Ascending aorta (tissue), 2 donors: ENCODE results near the gene NAT9. TPM values are rescaled to one million over a fixed set of nuclear protein-coding genes. Genes with fewer than 3 reads are reported as not detected.

Source experiments
- DNase-seq, 2 donors: peaks; one replicate each; pipeline ENCODE4 v3.0.0-alpha.2; 2019; ENCODE audit warnings: low spot score in 2 of 2
- H3K27ac ChIP-seq, 2 donors: fragments of 200-600 bp; sonication (generic); one replicate each; pipeline ENCODE4 v1.5.1; 2016 to 2017; ENCODE audit warnings: mild to moderate bottlenecking in 1 of 2
- H3K27me3 ChIP-seq: fragments of 200-600 bp; sonication (generic); one replicate; pipeline ENCODE4 v1.5.1; 2017
- H3K36me3 ChIP-seq, 2 donors: fragments of 200-600 bp; sonication (generic); one replicate each; pipeline ENCODE4 v1.5.1; 2016
- H3K4me1 ChIP-seq, 2 donors: fragments of 200-600 bp; sonication (generic); one replicate each; pipeline ENCODE4 v1.5.1; 2016 to 2017; ENCODE audit warnings: mild to moderate bottlenecking in 1 of 2
- H3K4me3 ChIP-seq, 2 donors: fragments of 200-600 bp; sonication (generic); one replicate each; pipeline ENCODE4 v1.5.1; 2016 to 2017; ENCODE audit warnings: mild to moderate bottlenecking in 1 of 2
- H3K9me3 ChIP-seq, 2 donors: fragments of 200-600 bp; sonication (generic); one replicate each; pipeline ENCODE4 v1.5.1; 2016
- intact Hi-C: fragments of 100-400 bp; cut with DNase I; formaldehyde crosslinking; loops from one replicate; pipeline ENCODE4 v1.15.1; 2023
- total RNA-seq: library from RNA; depleted of rRNA; stranded (reverse); fragments of >200 nt; gene quantifications from one replicate; pipeline ENCODE4 v1.1.0, GENCODE V29; 2016
- TF ChIP-seq, protein P1 (sequence below), 3 experiments: fragments of 200-600 bp in 2 of 3; fragments of 450-650 bp in 1 of 3; sonication (generic) in 2 of 3; IDR thresholded peaks; one replicate each; pipeline ENCODE4 v1.5.1; 2016 to 2019; ENCODE audit warnings: antibody characterized with exemption in 3 of 3, mild to moderate bottlenecking in 1 of 3, moderate library complexity in 1 of 3

The NAT9 gene
- total RNA-seq, 1 donor from 2014 or later: 13.3 TPM

DNA sequence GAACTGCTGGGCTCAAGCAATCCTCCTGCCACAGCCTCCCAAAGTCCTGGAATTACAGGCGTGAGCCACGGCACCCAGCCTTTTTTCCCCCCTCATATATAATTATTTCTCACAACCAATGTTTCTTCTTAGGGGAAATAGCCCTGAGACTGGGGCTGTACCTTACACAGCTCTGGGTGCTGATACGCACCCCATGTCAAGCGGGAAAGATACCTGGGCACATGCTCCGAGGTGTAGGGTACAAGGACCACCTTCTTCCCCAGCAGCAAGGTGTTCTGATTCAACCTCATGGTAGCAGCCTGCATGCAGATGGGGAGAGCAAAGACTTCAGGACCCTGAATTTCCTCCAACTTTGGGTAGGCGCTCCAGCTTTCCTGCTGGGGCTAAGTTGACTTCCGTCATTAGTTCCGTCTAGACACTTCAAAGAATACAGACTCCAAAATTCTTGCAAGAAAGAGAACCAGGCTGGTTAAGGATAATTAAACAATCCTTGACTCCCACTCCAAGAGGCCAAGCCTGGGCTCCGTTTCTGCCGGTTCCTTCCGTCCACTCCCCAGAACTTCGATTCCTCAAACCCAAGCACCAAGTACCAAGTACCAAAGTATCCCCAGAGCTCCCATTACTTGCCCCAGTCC is 619 bp downstream of the NAT9 start:
- peaks cover 24 to 34% of the 10 kb centered on the region in 2 donors for H3K36me3 ChIP-seq
- intact Hi-C loops: loop anchor here (1.0 to 10.0 kb wide), 4 partner anchors 27 to 571 kb away; partner anchors contain the start of genes NHERF1 and RPL38
- peaks cover 5 to 23% of the 10 kb centered on the region in 2 donors for H3K4me1 ChIP-seq
- TF ChIP-seq, protein P1, sequence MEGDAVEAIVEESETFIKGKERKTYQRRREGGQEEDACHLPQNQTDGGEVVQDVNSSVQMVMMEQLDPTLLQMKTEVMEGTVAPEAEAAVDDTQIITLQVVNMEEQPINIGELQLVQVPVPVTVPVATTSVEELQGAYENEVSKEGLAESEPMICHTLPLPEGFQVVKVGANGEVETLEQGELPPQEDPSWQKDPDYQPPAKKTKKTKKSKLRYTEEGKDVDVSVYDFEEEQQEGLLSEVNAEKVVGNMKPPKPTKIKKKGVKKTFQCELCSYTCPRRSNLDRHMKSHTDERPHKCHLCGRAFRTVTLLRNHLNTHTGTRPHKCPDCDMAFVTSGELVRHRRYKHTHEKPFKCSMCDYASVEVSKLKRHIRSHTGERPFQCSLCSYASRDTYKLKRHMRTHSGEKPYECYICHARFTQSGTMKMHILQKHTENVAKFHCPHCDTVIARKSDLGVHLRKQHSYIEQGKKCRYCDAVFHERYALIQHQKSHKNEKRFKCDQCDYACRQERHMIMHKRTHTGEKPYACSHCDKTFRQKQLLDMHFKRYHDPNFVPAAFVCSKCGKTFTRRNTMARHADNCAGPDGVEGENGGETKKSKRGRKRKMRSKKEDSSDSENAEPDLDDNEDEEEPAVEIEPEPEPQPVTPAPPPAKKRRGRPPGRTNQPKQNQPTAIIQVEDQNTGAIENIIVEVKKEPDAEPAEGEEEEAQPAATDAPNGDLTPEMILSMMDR (IDR thresholded peaks at IDR 0.05): no peak
- H3K27ac ChIP-seq: peak overlapping the region; percentile 52 to 72
- no peak for DNase-seq
- no peaks in the 10 kb centered on the region for H3K9me3 ChIP-seq
- peak overlapping the region; percentile 73 to 81 for H3K4me3 ChIP-seq
- H3K27me3 ChIP-seq: no peaks in the 10 kb centered on the region

DNA sequence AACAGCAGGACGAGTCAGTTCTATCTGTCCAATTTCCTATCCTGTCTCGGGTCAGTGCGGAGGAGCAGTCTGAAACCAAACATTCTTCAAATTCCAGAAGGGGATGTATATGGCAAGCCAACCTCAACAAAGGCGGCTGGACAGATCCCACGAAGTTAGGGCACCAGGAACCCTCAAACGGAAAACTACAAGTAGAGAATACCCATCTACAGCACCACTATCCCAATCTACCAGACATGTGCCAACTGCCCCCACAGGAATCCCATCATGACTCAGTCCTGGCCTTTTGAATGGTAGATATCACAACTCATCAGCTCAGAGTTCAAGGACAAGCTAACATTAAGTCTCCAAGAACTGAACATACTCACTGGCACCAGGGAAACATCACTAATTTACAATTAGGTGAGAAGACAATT is 2.3 kb downstream of the NAT9 start:
- H3K36me3 ChIP-seq: peaks cover 28 to 34% of the 10 kb centered on the region in 2 donors
- no peak overlapping the region for H3K4me3 ChIP-seq
- no peak for DNase-seq
- intact Hi-C loops: loop anchor here (10.0 kb wide), 2 partner anchors 329 to 569 kb away; partner anchors contain the start of gene RPL38
- H3K9me3 ChIP-seq: no peaks in the 10 kb centered on the region
- H3K27me3 ChIP-seq: no peaks in the 10 kb centered on the region
- no peak overlapping the region for H3K27ac ChIP-seq
- peaks cover 5 to 25% of the 10 kb centered on the region in 2 donors for H3K4me1 ChIP-seq
- TF ChIP-seq, protein P1 (IDR thresholded peaks at IDR 0.05): no peak

DNA sequence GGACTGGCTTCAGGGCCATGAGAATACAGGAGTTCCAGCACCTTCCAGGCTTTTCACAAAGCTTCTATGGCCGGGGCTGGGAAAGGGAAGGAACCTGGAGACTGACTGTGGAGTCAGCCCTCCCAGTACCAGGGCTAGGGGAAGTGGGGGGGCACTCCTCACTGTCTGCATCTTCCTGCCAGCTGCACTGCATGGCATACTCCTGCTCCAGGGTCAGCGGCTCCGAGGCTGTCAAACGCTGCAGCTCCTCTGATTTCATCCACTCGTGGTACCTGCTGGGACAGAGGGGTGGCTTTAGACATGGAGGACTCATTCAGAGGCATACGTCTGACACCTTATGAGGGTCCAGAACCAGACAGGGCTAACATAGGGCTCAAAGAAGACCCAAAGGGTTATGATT is 2.7 kb downstream of the NAT9 start:
- no peak for DNase-seq
- no peaks in the 10 kb centered on the region for H3K9me3 ChIP-seq
- intact Hi-C loops: loop anchor here (10.0 kb wide), 2 partner anchors 329 to 569 kb away; partner anchors contain the start of gene RPL38
- TF ChIP-seq, protein P1 (IDR thresholded peaks at IDR 0.05): no peak
- peaks cover 28 to 34% of the 10 kb centered on the region in 2 donors for H3K36me3 ChIP-seq
- H3K27ac ChIP-seq: no peak overlapping the region
- H3K4me1 ChIP-seq: peaks cover 5 to 30% of the 10 kb centered on the region in 2 donors
- H3K4me3 ChIP-seq: no peak overlapping the region
- H3K27me3 ChIP-seq: no peaks in the 10 kb centered on the region

DNA sequence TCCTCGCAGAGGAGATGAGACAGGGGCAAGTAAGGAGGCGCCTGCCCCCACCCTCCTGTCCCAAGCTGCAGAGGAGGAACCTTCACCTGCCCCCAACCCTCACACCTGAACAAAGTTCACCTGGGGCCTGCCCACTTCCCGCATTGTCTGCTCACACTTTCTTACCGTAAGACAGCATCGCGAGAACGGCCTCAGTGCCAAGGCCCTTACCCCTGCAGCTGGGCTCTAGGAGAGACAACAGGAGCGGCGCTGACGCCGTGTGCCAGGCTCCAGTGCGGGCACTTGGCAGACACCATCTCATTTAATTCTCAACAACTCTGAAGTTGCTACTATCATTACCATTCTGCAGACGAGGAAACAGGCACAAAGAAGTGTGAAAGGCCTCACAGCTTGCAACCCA is 4.1 kb downstream of the NAT9 start:
- no peaks in the 10 kb centered on the region for H3K27me3 ChIP-seq
- peaks cover 10 to 35% of the 10 kb centered on the region in 2 donors for H3K4me1 ChIP-seq
- no peaks in the 10 kb centered on the region for H3K9me3 ChIP-seq
- DNase-seq: no peak
- TF ChIP-seq, protein P1 (IDR thresholded peaks at IDR 0.05): no peak
- intact Hi-C loops: loop anchor here (10.0 kb wide), 2 partner anchors 327 to 567 kb away; partner anchors contain the start of gene RPL38
- peaks cover 28 to 34% of the 10 kb centered on the region in 2 donors for H3K36me3 ChIP-seq
- H3K4me3 ChIP-seq: no peak overlapping the region
- no peak overlapping the region for H3K27ac ChIP-seq

DNA sequence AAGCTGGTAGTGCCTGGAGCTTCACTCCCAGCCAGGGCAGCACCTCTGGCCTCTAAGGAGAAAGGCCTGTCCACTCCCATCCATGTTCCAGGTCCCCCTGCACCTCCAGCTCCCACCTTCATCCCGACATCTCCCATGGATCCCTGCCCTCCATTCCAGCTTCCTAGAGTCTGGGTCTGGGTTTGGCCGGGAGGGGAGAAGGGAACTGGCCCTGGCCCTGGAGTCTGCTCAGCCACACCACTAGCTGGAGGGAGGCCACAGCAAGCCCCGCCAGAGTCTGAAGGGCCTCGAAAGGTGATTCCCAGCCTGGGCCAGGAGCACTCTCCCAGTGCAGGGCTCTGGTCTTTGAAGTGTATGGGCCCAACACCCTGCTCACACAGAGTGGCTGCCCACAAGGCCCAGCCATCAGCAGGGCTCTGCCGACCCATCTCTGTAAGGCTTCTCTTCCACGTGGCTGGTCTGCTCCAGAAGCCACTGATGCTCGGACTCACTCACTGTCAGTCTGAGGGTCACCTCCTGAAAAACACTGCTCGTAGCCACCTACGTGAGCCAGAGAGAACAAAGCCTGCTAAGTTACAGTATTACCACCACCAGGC is 4.7 kb downstream of the NAT9 start:
- H3K4me3 ChIP-seq: no peak overlapping the region
- peaks cover 28 to 34% of the 10 kb centered on the region in 2 donors for H3K36me3 ChIP-seq
- H3K27ac ChIP-seq: no peak overlapping the region

More for the DNA sequence above, 4.7 kb downstream of the NAT9 start:
- peaks cover 10 to 31% of the 10 kb centered on the region in 2 donors for H3K4me1 ChIP-seq
- TF ChIP-seq, protein P1 (IDR thresholded peaks at IDR 0.05): no peak
- intact Hi-C loops: loop anchor here (10.0 kb wide), 2 partner anchors 327 to 567 kb away; partner anchors contain the start of gene RPL38
- no peaks in the 10 kb centered on the region for H3K27me3 ChIP-seq
- no peaks in the 10 kb centered on the region for H3K9me3 ChIP-seq
- DNase-seq: no peak
